K562 (cell line): Measurements from ENCODE around the gene LYPD4. TPM values are rescaled to one million over a fixed set of nuclear protein-coding genes. Genes with fewer than 3 reads are reported as not detected.
A peak's percentile ranks its signal among the peaks of the same experiment; 100 is the strongest.

Source experiments
- ARID4B ChIP-seq: sonication (generic); formaldehyde crosslinking; IDR thresholded peaks from 2 replicates; pipeline ENCODE4 v1.8.0; 2022; ENCODE audit warnings: mild to moderate bottlenecking, missing genetic modification reagents
- CBX3 ChIP-seq, 2 experiments: IDR thresholded peaks; 1 replicate in 1 of 2; 2 replicates in 1 of 2; pipeline ENCODE4 v1.6.1; 2012; ENCODE audit warnings: inconsistent platforms in 2 of 2, low read length in 2 of 2, borderline replicate concordance in 1 of 2, control low read depth in 1 of 2
- E2F6 ChIP-seq, 2 experiments: IDR thresholded peaks; 2 replicates each; pipeline ENCODE4 v1.6.1; 2011; ENCODE audit warnings: borderline replicate concordance in 1 of 2, control low read depth in 1 of 2, low read depth in 1 of 2, low read length in 1 of 2, mild to moderate bottlenecking in 1 of 2, mixed read lengths in 1 of 2, moderate library complexity in 1 of 2; ENCODE audit not compliant: insufficient read depth in 1 of 2, insufficient read length in 1 of 2, poor library complexity in 1 of 2, severe bottlenecking in 1 of 2; ENCODE audit errors: extremely low read depth in 1 of 2
- LCOR ChIP-seq: sonication (generic); formaldehyde crosslinking; IDR thresholded peaks from 2 replicates; pipeline ENCODE4 v1.8.0; 2022; ENCODE audit warnings: mild to moderate bottlenecking, missing genetic modification reagents
- POLR3A ChIP-seq: IDR thresholded peaks from 2 replicates; pipeline ENCODE4 v1.6.1; 2011; ENCODE audit warnings: borderline replicate concordance, mild to moderate bottlenecking, moderate library complexity; ENCODE audit not compliant: insufficient read length, insufficient read depth; ENCODE audit errors: extremely low read depth
- RAD51 ChIP-seq: fragments of 450-650 bp; IDR thresholded peaks from 2 replicates; pipeline ENCODE4 v1.7.1; 2016; ENCODE audit warnings: low read depth, mild to moderate bottlenecking, borderline replicate concordance
- RFX7 ChIP-seq: fragments of 250-450 bp; sonication (Bioruptor Pico); IDR thresholded peaks from 2 replicates; pipeline ENCODE4 v1.5.1; 2021; ENCODE audit warnings: mild to moderate bottlenecking
- SIN3A ChIP-seq, 2 experiments: fragments of 150-350 bp in 1 of 2; IDR thresholded peaks; 2 replicates each; pipeline ENCODE4 v1.6.1; 2011 to 2016; ENCODE audit warnings: borderline replicate concordance in 2 of 2, low read depth in 2 of 2, low read length in 2 of 2, mild to moderate bottlenecking in 2 of 2, moderate library complexity in 2 of 2; ENCODE audit not compliant: control insufficient read depth in 1 of 2
- VEZF1 ChIP-seq: fragments of 200-800 bp; sonication (Bioruptor generic); IDR thresholded peaks from 2 replicates; pipeline ENCODE4 v1.6.1; 2017; ENCODE audit warnings: missing genetic modification characterization, missing compliant biosample characterization
- ZBTB11 ChIP-seq, 3 experiments: fragments of 200-800 bp in 1 of 3; fragments of 250-450 bp in 1 of 3; fragments of 450-650 bp in 1 of 3; sonication (Bioruptor Pico) in 1 of 3; sonication (Bioruptor generic) in 1 of 3; formaldehyde crosslinking in 1 of 3; IDR thresholded peaks; 2 replicates each; pipeline versions ENCODE4 v1.6.1 to v1.8.0; 2016 to 2022; ENCODE audit warnings: mild to moderate bottlenecking in 2 of 3, missing genetic modification characterization in 2 of 3, missing compliant biosample characterization in 1 of 3, moderate library complexity in 1 of 3
- ZNF311 ChIP-seq: fragments of 250-450 bp; sonication (Bioruptor Pico); IDR thresholded peaks from 2 replicates; pipeline ENCODE4 v1.4.0; 2020; ENCODE audit warnings: mild to moderate bottlenecking, moderate library complexity
- ZNF695 ChIP-seq: fragments of 450-650 bp; formaldehyde crosslinking; IDR thresholded peaks from 2 replicates; pipeline ENCODE4 v1.4.0; 2020; ENCODE audit warnings: mild to moderate bottlenecking, moderate library complexity
- ZNF75A ChIP-seq: fragments of 450-650 bp; formaldehyde crosslinking; IDR thresholded peaks from 2 replicates; pipeline ENCODE4 v1.4.0; 2020; ENCODE audit warnings: mild to moderate bottlenecking
- polyA plus RNA-seq, 8 experiments: library from polyadenylated mRNA; depleted of rRNA in 4 of 8; stranded (reverse) in 5 of 8; unstranded in 3 of 8; fragments of >200 nt; fragmentation: Nextera tagmentation in 2 of 8; fragmentation: Illumina TruSeq in 1 of 8; extraction: Ambion mirVana in 2 of 8; extraction: Trizol in 1 of 8; gene quantifications; 2 replicates each; pipeline versions ENCODE4 v1.2.1 to v1.2.3, GENCODE V29; 2011 to 2014; ENCODE audit warnings: inconsistent platforms in 1 of 8, missing spikeins in 1 of 8
- total RNA-seq, 7 experiments: library from RNA; depleted of rRNA in 6 of 7; stranded (reverse); fragments of >200 nt in 6 of 7; fragmentation: Illumina TruSeq in 2 of 7; extraction: Trizol in 2 of 7; gene quantifications; 2 replicates each; pipeline versions ENCODE4 v1.2.1 to v1.2.3, GENCODE V29; 2011 to 2021; ENCODE audit warnings: low replicate concordance in 1 of 7

LYPD4 gene
- total and polyA plus RNA-seq, 9 of the 15 experiments (the other 6 are each of a cell fraction or from before 2014, with no cell fraction given), result 0.11 TPM; not detected in 8

- TF ChIP-seq ZBTB11 (CRISPR knock-in tag; IDR thresholded peaks at IDR 0.05) (peak in 1 of 3 experiments; percentile 65; a peak in 2 of 6 replicates), ARID4B (CRISPR knock-in tag) (peak; percentile 53; the same call in 1 of the 2 replicates), POLR3A (no peak), CBX3 (IDR thresholded peaks at IDR 0.05; ENCODE audit: borderline replicate concordance in 1 of 2, low read length in 2 of 2) (peak in 1 of 2 experiments; percentile 84; a peak in 2 of 3 replicates), E2F6 (IDR thresholded peaks at IDR 0.05; ENCODE audit: borderline replicate concordance in 1 of 2, extremely low read depth in 1 of 2, insufficient read depth in 1 of 2, insufficient read length in 1 of 2, low read depth in 1 of 2, low read length in 1 of 2, poor library complexity in 1 of 2, severe bottlenecking in 1 of 2) (peak in 1 of 2 experiments; percentile 22), ZNF75A (CRISPR knock-in tag) (no peak), LCOR (CRISPR knock-in tag) (no peak), SIN3A (IDR thresholded peaks at IDR 0.05; ENCODE audit: borderline replicate concordance in 2 of 2, control insufficient read depth in 1 of 2, low read depth in 2 of 2, low read length in 2 of 2) (peak; percentile 54; a peak in 3 of 4 replicates), ZNF311 (no peak), ZNF695 (no peak), VEZF1 (CRISPR knock-in tag) (peak; percentile 82), RFX7 (CRISPR knock-in tag) (no peak), RAD51 (peak; percentile 10; the same call in 1 of the 2 replicates)
These were observed 39.6 kb upstream of the LYPD4 start (continued) for GRCh38 chr19:41883821-41884733.
